NCI-H1694 (cell line): ENCODE data around the gene CELA1.

Source experiments
- DNase-seq: peaks from one replicate; lab custom pipeline; 2025; lab: John Stamatoyannopoulos, UW

CELA1 gene

GRCh38 chr12:51374856-51375255 lies 28.4 kb upstream of the CELA1 start:
- DNase-seq: no peak

GRCh38 chr12:51374361-51374760 lies 27.9 kb upstream of the CELA1 start:
- DNase-seq: no peak

GRCh38 chr12:51373187-51373586 lies 26.7 kb upstream of the CELA1 start:
- no peak for DNase-seq

- DNase-seq: no peak
Observed at GRCh38 chr12:51372021-51372420, 25.5 kb upstream of the CELA1 start.

GRCh38 chr12:51371295-51371953 lies 24.9 kb upstream of the CELA1 start:
- no peak for DNase-seq

GRCh38 chr12:51370667-51371066 lies 24.2 kb upstream of the CELA1 start:
- DNase-seq: no peak

GRCh38 chr12:51369581-51369980 lies 23.1 kb upstream of the CELA1 start:
- DNase-seq: no peak

GRCh38 chr12:51368640-51369517 lies 22.4 kb upstream of the CELA1 start:
- DNase-seq: no peak

- DNase-seq: no peak
Observed at GRCh38 chr12:51365276-51365675, 18.8 kb upstream of the CELA1 start.

GRCh38 chr12:51364001-51364400 lies 17.5 kb upstream of the CELA1 start:
- no peak for DNase-seq

- DNase-seq: no peak
Observed at GRCh38 chr12:51362747-51363342, 16.4 kb upstream of the CELA1 start.

- no peak for DNase-seq
Observed at GRCh38 chr12:51362307-51362706, 15.8 kb upstream of the CELA1 start.

GRCh38 chr12:51361161-51362016 lies 14.9 kb upstream of the CELA1 start:
- no peak for DNase-seq

- DNase-seq: no peak
Observed at GRCh38 chr12:51360315-51360714, 13.8 kb upstream of the CELA1 start.

- no peak for DNase-seq
Observed at GRCh38 chr12:51359851-51360250, 13.4 kb upstream of the CELA1 start.

- DNase-seq: no peak
Observed at GRCh38 chr12:51358496-51358895, 12.0 kb upstream of the CELA1 start.

GRCh38 chr12:51357374-51358047 lies 11.0 kb upstream of the CELA1 start:
- no peak for DNase-seq

GRCh38 chr12:51351913-51352532 lies 5.5 kb upstream of the CELA1 start:
- DNase-seq: peak; percentile 35

GRCh38 chr12:51349026-51349425 lies 2.5 kb upstream of the CELA1 start:
- no peak for DNase-seq

- DNase-seq: no peak
Observed at GRCh38 chr12:51348116-51348515, 1.6 kb upstream of the CELA1 start.

- no peak for DNase-seq
Observed at GRCh38 chr12:51345681-51346080, 798 bp downstream of the CELA1 start.
